C4-2B (cell line): ENCODE measurements around the gene C2orf78.

Experiments used
- H3K27ac ChIP-seq: fragments of 450-650 bp; 2 replicates; pipeline ENCODE4 v1.5.1; 2017
- ZFX ChIP-seq: fragments of 450-650 bp; IDR thresholded peaks from 2 replicates; pipeline ENCODE4 v1.6.1; 2017
- TF ChIP-seq, protein P1 (sequence below): fragments of 450-650 bp; conservative IDR thresholded peaks from 2 replicates; pipeline ENCODE4 v1.5.1; 2017; ENCODE audit warnings: mild to moderate bottlenecking

Gene C2orf78

DNA sequence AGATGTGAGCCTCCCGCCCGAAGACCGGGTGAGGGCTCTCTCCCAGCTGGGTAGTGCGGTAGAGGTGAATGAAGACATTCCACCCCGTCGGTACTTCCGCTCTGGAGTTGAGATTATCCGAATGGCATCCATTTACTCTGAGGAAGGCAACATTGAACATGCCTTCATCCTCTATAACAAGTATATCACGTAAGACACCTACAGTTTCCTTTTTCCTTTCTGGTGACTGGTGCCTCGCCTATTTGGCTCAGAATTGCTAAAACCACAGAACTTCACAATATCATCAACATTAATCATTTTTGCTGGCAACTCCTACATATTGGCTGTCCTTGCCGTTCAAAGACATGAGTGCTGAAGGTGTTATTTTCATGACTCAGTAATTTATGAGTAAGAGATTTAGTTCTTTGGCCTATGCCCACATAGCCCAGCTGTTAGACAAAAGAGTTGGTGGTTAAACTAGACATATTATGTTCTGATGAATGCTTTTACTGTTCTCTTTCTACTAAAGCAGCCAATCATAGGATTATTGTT lies 47.0 kb downstream of the C2orf78 start:
- TF ChIP-seq ZFX, result no peak
- TF ChIP-seq, protein P1, sequence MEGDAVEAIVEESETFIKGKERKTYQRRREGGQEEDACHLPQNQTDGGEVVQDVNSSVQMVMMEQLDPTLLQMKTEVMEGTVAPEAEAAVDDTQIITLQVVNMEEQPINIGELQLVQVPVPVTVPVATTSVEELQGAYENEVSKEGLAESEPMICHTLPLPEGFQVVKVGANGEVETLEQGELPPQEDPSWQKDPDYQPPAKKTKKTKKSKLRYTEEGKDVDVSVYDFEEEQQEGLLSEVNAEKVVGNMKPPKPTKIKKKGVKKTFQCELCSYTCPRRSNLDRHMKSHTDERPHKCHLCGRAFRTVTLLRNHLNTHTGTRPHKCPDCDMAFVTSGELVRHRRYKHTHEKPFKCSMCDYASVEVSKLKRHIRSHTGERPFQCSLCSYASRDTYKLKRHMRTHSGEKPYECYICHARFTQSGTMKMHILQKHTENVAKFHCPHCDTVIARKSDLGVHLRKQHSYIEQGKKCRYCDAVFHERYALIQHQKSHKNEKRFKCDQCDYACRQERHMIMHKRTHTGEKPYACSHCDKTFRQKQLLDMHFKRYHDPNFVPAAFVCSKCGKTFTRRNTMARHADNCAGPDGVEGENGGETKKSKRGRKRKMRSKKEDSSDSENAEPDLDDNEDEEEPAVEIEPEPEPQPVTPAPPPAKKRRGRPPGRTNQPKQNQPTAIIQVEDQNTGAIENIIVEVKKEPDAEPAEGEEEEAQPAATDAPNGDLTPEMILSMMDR, result no peak
- H3K27ac ChIP-seq, result no peak overlapping the region

DNA sequence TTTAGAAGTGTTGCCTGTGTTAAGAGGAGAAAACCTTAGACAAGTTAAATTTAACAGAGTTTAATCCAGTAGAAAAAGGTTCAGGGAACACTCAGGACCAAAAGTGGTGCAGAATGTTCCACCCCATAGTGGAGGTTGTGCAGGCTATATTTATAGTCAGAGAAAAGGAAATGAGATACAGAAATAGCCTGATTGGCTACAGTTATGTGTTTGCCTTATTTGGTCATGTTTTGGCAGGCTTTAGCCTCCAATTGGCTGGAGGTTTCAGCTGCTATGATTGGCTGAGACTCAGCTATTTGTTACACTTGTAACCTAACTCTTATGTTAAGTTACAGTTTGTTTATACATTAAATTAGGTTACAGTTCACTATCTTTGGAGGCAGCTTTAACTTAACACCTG lies 48.9 kb downstream of the C2orf78 start:
- no peak overlapping the region for H3K27ac ChIP-seq
- TF ChIP-seq ZFX, result no peak
- TF ChIP-seq, protein P1, result no peak

DNA sequence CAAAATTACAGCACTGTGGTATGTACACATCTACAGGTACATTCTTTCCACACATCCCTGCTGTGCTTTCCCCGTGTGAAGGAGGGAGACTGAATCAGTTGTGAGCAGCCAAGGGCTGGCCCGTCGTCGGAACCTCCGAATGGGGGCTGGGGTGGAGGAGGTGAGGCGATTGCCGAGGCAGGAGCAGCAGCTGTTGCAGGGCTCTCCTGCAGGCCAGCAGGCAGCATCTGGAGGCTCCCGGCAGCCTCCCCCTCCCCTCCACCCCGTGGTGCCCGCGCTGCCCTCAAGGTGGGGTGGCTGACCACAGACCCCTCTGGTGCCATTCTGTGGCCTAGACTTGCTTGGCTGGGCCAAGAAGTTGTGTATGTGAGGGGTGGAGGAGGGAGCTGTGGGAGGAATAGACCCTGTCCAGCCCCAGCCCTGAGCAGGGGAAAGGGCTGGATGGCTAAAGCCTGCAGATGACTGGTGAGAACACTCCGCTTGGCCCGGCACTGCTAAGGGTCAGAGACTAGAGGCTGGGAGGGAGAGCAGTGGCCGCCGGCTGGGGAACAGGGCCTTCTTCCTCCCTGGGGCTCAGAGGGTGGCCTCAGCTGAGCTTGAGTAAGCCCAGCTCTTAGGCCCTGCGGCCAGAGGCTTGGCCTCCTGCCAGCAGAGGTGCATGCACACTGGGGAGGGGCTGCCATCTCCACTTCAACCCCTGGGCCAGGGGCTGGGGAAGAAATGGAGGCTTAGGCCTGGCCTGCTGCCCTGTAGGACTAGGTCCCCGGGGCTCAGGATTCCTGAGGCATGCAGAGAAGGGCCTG lies 52.4 kb downstream of the C2orf78 start:
- TF ChIP-seq, protein P1, result no peak
- no peak for TF ChIP-seq ZFX
- no peak overlapping the region for H3K27ac ChIP-seq

DNA sequence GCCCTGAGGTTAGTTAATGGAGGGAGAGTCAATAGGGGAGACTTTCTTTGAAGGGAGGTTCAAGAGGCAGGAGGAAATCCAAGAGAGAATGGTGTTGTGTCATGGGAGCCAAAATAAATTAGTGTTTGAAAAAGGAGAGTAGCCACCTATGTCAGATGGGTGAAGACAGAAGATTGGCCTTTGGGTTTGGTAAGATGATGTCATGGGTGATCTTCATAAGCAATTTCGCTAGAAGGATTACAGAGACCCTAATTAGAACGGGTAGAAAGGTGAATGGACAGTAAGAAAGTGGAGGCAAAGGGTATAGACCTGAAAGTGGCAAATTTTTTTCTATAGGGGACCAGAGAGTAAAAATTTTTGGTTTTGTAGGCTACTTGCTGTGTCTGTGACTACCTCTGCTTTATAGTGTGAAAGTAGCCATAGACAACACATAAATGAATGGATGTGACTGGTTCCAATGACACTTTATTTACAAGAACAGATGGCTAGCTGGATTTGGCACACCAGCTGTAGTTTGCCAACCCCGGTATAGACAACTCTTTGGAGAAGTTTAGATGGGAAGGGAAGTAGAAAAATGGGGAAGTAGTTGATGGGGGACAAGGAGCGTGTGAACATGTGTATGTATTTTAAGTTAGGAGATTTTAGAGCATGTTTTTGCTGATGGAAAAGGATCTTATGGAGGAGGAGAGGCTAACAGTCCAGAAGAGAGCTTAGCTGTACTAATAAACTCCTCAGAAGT lies 54.0 kb downstream of the C2orf78 start:
- TF ChIP-seq, protein P1, result no peak
- no peak for TF ChIP-seq ZFX
- no peak overlapping the region for H3K27ac ChIP-seq

DNA sequence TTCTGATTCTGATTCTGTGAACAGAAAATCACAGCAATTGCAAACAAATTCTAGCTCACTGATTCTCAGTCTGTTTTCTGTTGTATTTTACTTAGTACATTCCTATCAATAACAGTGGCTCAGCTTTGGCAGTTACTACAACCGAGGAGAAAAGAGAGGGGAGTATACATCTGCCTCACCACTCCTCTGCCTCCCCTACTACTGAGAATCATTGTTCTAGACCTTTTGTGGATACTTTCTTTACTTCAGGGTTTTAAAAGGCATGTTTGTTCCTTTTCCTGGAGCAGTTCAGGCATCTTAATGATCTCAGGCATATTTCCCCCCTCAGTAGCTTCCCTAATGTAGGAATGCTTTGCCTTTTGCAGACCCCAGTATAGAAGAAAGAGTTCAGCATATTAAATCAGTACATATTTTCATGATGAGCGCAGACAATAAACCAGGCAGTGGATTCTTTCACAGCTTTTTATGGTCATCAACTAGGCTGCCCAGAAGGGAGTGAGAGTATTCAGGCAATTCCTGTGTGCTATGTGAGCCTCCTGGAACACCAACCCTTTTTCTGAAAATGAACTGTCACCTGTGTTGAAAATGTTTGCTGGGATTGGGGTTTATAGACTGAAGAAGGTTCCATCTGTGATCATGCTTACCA lies 55.0 kb downstream of the C2orf78 start:
- TF ChIP-seq ZFX, result no peak
- TF ChIP-seq, protein P1, result no peak
- no peak overlapping the region for H3K27ac ChIP-seq

DNA sequence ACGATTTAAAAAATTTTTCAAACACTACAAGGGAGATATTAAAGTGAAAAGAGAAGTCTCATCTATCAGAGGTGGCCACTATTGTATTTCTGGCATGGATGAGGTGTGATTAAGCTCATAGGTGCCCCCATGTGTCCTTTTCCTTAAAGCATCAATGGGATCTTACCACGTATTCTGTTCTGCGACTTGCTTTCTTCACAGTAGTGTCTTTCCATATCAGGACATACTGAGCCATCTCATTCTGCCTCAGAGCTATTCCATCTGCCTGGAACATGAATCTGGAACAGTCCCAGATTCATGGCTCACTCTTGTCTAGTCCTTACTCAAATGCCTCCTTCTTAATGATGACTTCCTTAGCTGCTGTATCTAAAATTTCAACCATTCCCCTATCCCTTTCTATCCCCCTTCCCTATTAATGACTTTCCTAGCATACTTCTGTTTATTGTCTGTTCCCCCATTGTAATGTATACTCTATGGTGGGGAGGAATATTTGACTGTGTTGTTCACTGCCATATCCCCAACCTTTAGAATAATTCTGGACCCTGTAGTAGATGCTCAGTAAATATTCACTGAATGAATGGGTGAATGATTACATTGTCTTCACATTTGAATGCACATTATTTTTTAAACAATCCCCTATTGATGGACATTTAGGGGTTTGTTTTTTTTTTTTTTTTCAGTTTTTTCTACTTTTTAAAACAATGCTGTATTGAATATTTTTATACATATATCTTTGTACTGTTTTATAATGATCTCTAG lies 55.8 kb downstream of the C2orf78 start:
- TF ChIP-seq, protein P1, result no peak
- no peak for TF ChIP-seq ZFX
- H3K27ac ChIP-seq, result no peak overlapping the region
